HG02943 (cell line): ENCODE results near the gene SIAE.

Source experiments
- ATAC-seq: cut with Tn5 transposase; IDR thresholded peaks from one replicate; pipeline ENCODE4 v1.9.1; 2021; ENCODE audit warnings: mild to moderate bottlenecking, low read depth, moderate library complexity; ENCODE audit not compliant: unreplicated experiment

The SIAE gene

GRCh38 chr11:124673333-124674167 is at the start of gene SIAE, which contains the start of gene SPA17:
Gene SIAE (minus strand): TSS chr11:124673739. CDS start chr11:124673708, 31 bp downstream.
Gene SPA17 (plus strand): TSS chr11:124673904. CDS start chr11:124675265, 1,361 bp downstream.
- ATAC-seq: peak; percentile 83

- no peak for ATAC-seq
Observed at GRCh38 chr11:124722176-124722575, 48.6 kb upstream of the SIAE start.

- no peak for ATAC-seq
Observed at GRCh38 chr11:124719534-124719933, 46.0 kb upstream of the SIAE start.

DNA sequence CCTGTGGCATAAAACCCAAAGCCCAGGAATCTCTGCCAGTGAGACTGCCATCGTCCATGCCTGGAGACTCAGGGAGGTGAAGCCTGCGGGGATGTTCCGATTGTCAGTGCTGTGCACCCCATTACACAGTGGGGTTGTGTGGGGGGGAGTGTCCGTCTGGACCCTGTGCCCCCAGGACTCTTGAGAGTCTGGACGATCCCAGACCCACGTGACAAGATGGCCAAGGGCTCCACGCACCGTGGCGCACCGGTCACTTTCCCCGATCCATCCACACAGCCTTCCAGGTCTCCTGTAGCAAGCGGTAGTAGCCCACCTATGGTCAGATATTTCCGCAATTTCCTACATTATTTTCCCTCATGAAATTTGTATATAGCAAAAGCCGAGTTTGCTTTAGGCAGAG is 45.3 kb upstream of the SIAE start:
- no peak for ATAC-seq

- no peak for ATAC-seq
Observed at GRCh38 chr11:124717786-124718651, 44.5 kb upstream of the SIAE start.

DNA sequence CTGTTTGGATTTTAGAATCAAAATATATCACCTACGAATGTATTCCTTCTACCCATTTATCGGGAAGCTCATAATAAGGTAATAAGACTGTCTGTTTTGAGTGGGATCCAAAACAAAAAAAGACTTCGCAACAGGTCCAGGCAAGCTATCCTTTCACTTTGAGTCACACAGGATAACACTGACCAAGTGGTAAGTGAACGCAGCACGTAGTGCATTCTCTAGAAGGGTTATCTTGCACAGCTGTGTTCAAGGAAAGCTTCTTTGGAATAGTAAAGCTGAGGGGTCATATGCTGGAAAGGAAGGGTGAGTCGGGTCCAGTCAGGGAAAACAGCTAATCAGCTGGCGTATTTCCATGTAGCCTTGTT is 43.9 kb upstream of the SIAE start:
- ATAC-seq: no peak

DNA sequence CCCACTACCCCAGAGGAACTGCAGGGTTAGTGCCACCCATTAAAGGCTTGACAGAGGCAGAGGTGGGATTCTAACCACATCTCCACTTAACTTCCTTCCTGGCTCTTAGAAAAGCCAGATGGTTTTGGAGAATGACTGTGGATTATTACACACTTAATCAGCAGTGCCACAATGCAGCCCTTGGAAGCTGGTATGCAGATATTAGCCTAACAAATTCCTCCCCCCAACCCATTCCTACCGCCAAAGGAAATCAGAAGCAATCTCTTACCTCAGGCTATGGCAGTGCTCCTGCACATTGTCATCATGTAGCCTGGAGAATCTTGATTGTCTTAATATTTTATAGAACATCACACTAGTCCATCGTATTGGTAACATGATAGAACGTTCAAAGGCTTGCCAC is 43.1 kb upstream of the SIAE start:
- ATAC-seq: no peak

DNA sequence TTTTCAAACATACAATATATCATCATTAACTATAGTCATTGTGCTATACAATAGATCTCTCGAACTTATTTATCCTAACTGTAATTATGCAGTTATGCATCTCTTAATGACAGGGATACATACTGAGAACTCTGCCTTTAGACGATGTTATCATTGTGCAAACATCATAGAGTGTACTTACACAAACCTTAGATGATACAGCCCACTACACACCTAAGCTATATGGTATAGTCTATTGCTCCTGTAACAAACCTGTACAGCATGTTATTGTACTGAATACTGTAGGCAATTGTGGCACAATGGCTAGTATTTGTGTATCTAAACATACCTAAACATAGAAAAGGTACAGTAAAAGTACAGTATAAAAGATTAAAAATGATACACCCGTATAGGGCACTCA is 38.9 kb upstream of the SIAE start:
- ATAC-seq: no peak

GRCh38 chr11:124707829-124708228 is 34.3 kb upstream of the SIAE start:
- no peak for ATAC-seq

GRCh38 chr11:124700028-124700427 is 26.5 kb upstream of the SIAE start:
- ATAC-seq: no peak

- no peak for ATAC-seq
Observed at GRCh38 chr11:124699547-124699946, 26.0 kb upstream of the SIAE start.

GRCh38 chr11:124693142-124693541 is 19.6 kb upstream of the SIAE start:
- no peak for ATAC-seq

GRCh38 chr11:124682443-124682842 is 8.9 kb upstream of the SIAE start:
- no peak for ATAC-seq

GRCh38 chr11:124681421-124681820 is 7.9 kb upstream of the SIAE start:
- no peak for ATAC-seq

DNA sequence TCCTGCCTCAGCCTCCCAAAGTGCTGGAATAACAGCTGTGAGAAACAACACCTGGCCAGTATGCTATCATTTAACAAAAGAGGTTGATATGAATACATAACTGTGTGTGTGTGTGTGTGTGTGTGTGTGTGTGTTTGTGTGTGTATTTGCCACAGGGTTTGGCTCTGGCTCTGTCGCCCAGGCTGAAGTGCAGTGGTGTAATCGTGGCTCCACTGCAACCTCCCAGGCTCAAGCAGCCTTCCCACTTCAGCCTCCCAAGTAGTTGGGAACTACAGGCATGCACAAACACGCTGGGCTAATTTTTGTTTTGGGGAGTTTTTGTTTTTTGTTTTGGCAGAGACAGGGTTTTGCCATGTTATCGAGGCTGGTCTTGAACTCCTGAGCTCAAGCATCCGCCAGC is 4.9 kb upstream of the SIAE start:
- ATAC-seq: no peak

DNA sequence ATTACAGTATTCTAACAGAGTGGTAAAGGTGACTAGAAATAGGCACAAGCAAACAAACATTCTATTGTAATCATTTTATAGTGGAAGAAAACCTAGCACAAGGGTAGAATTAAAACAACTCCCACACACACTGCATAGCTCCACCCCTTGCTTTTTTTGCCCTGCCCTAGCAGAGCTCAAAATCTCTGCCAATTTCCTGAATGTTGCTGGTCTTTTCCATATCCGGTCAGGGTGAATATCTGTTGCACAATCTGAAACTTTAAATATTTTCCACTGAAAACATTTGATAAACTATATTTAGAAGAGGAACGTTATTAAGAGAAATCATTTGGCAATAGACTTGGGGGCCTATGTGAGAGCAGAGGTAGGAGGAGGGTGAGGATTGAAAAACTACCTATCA is 2.8 kb upstream of the SIAE start:
- no peak for ATAC-seq

GRCh38 chr11:124674571-124674970 is 1.0 kb upstream of the SIAE start:
- no peak for ATAC-seq

- no peak for ATAC-seq
Observed at GRCh38 chr11:124674168-124674517, 604 bp upstream of the SIAE start.

- no peak for ATAC-seq
Observed at GRCh38 chr11:124672536-124673215, 863 bp downstream of the SIAE start.

DNA sequence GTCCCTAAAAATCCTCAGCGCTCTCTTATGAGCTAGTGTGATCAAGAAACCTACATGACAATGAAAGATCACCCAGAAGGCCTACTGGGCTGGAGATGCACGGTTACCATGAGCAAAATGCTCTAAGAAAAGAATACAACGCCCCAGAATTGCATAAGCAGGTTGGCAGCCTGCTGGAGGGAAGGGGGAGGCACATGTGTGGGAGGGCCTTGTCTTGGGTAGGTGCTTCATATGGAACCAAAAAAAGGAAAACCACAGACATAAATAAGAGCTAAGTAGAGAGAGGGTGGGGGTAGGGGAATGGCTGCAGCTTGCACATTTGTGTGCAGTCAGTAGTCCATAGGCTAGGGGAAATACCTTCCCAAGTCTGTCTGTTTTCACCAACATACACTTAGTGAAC is 2.8 kb downstream of the SIAE start:
- no peak for ATAC-seq

- ATAC-seq: no peak
Observed at GRCh38 chr11:124669193-124669592, 4.3 kb downstream of the SIAE start.
